ENCODE measurements around the gene TSPAN17.

The TSPAN17 gene

DNA sequence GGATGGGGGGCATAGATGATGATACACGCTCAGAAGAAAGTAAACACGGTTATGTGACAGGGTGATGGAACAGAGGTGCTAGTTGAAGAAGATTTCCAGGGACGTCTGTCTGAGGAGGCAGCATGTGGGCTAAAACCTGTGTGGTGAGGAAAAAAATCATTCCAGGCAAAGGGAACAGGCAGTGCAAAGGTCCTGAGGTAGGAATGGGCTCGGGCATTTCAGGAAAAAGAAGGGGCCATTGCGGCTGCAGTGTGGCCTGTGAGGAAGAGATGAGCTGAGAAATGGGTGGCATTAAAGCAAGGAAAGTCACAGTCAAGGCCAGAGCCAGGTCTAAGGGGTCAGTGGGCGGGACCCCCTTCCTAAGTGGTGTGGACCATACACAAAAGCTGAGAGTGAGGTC lies 18.2 kb downstream of the TSPAN17 start:
- no peak for TF ChIP-seq CTCF (IDR thresholded peaks at IDR 0.05; ENCODE audit: insufficient read depth, missing control alignments)
- FAIRE-seq = no peak
- no peak for DNase-seq (ENCODE audit: insufficient read length, low spot score)

- DNase-seq (ENCODE audit: insufficient read length, low spot score) = no peak
- TF ChIP-seq CTCF (IDR thresholded peaks at IDR 0.05; ENCODE audit: insufficient read depth, missing control alignments) = no peak
- no peak for FAIRE-seq
Measured at GRCh38 chr5:176667637-176668036, 20.4 kb downstream of the TSPAN17 start.

DNA sequence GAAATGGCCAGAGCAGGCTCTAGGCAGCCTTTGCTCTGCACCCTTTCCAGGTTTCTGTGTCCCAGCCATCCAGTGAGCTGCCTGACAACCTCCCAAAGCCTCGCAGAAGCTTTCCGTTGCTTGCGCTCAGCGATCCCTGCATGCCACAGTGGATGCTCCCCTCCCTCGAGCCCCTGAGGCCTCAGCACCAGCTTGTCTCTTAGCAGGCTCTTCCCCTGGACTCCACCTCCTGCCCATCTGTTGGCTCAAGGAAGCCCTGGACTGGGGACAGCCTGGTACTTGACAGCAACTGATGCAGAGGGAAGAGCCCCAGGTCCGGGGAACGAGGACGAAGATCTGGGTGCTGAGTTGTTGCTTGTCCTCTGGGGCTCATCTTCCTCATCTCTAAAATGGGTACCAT lies 23.2 kb downstream of the TSPAN17 start:
- DNase-seq (ENCODE audit: insufficient read length, low spot score) (no peak), FAIRE-seq (no peak)
- no peak for TF ChIP-seq CTCF (IDR thresholded peaks at IDR 0.05; ENCODE audit: insufficient read depth, missing control alignments)

GRCh38 chr5:176671399-176671798 lies 24.1 kb downstream of the TSPAN17 start:
- DNase-seq (ENCODE audit: insufficient read length, low spot score) = no peak
- FAIRE-seq = no peak
- TF ChIP-seq CTCF (IDR thresholded peaks at IDR 0.05; ENCODE audit: insufficient read depth, missing control alignments) = no peak

- DNase-seq (ENCODE audit: insufficient read length, low spot score) (no peak), FAIRE-seq (no peak)
- no peak for TF ChIP-seq CTCF (IDR thresholded peaks at IDR 0.05; ENCODE audit: insufficient read depth, missing control alignments)
Measured at GRCh38 chr5:176671890-176672747, 24.8 kb downstream of the TSPAN17 start.

- FAIRE-seq (no peak), DNase-seq (ENCODE audit: insufficient read length, low spot score) (no peak)
- no peak for TF ChIP-seq CTCF (IDR thresholded peaks at IDR 0.05; ENCODE audit: insufficient read depth, missing control alignments)
Measured at GRCh38 chr5:176673651-176674583, 26.6 kb downstream of the TSPAN17 start.
